Trophoblast cell (in vitro differentiated cells and primary cell): ENCODE measurements around the gene ABLIM2. TPM values are rescaled to one million over a fixed set of nuclear protein-coding genes. Genes with fewer than 3 reads are reported as not detected.

Experiments
- DNase-seq, 2 donors: peaks; one replicate each; pipeline ENCODE4 v3.0.0-alpha.2; 2016
- H2AFZ ChIP-seq: 2 replicates; pipeline ENCODE4 v1.6.1; 2013; ENCODE audit warnings: low read length, moderate library complexity, mild to moderate bottlenecking; ENCODE audit not compliant: insufficient read depth, poor library complexity
- H2AK5ac ChIP-seq: 2 replicates; pipeline ENCODE4 v1.6.1; 2013; ENCODE audit warnings: mild to moderate bottlenecking, low read length
- H2BK120ac ChIP-seq: 2 replicates; pipeline ENCODE4 v1.6.1; 2013; ENCODE audit warnings: low read length, mild to moderate bottlenecking, moderate library complexity; ENCODE audit not compliant: insufficient read depth, poor library complexity
- H2BK12ac ChIP-seq: 2 replicates; pipeline ENCODE4 v1.6.1; 2013; ENCODE audit warnings: mild to moderate bottlenecking, low read length, moderate library complexity
- H2BK5ac ChIP-seq: 2 replicates; pipeline ENCODE4 v1.6.1; 2013; ENCODE audit warnings: low read length, low read depth, moderate library complexity, mild to moderate bottlenecking; ENCODE audit not compliant: poor library complexity
- H3K14ac ChIP-seq: 2 replicates; pipeline ENCODE4 v1.6.1; 2013; ENCODE audit warnings: mild to moderate bottlenecking, low read length
- H3K18ac ChIP-seq: 2 replicates; pipeline ENCODE4 v1.6.1; 2013; ENCODE audit warnings: mild to moderate bottlenecking, low read length
- H3K23ac ChIP-seq: 2 replicates; pipeline ENCODE4 v1.6.1; 2013; ENCODE audit warnings: low read length
- H3K27ac ChIP-seq: 2 replicates; pipeline ENCODE4 v1.5.1; 2013; ENCODE audit warnings: low read depth, mild to moderate bottlenecking, inconsistent platforms, low read length, moderate library complexity
- H3K27me3 ChIP-seq: 2 replicates; pipeline ENCODE4 v1.6.1; 2013; ENCODE audit warnings: inconsistent platforms, mild to moderate bottlenecking, low read length, moderate library complexity; ENCODE audit not compliant: insufficient read depth
- H3K36me3 ChIP-seq, 2 experiments: 1 replicate in 1 of 2; 2 replicates in 1 of 2; pipeline ENCODE4 v1.6.1; 2013; ENCODE audit warnings: low read length in 2 of 2, mild to moderate bottlenecking in 2 of 2, moderate library complexity in 1 of 2; ENCODE audit not compliant: insufficient read depth in 2 of 2, control insufficient read depth in 1 of 2
- H3K4ac ChIP-seq: 2 replicates; pipeline ENCODE4 v1.6.1; 2013; ENCODE audit warnings: low read depth, mild to moderate bottlenecking, low read length, moderate library complexity
- H3K4me1 ChIP-seq, 2 experiments: 1 replicate in 1 of 2; 2 replicates in 1 of 2; pipeline ENCODE4 v1.6.1; 2013; ENCODE audit warnings: low read length in 2 of 2, mild to moderate bottlenecking in 2 of 2, moderate library complexity in 1 of 2; ENCODE audit not compliant: insufficient read depth in 2 of 2, control insufficient read depth in 1 of 2
- H3K4me2 ChIP-seq: 2 replicates; pipeline ENCODE4 v1.6.1; 2013; ENCODE audit warnings: inconsistent platforms, mild to moderate bottlenecking, low read length, moderate library complexity
- H3K4me3 ChIP-seq: 2 replicates; pipeline ENCODE4 v1.5.1; 2013; ENCODE audit warnings: mild to moderate bottlenecking, low read depth, low read length, inconsistent platforms
- H3K79me1 ChIP-seq: one replicate; pipeline ENCODE4 v1.6.1; 2013; ENCODE audit warnings: low read length
- H3K79me2 ChIP-seq: 2 replicates; pipeline ENCODE4 v1.6.1; 2013; ENCODE audit warnings: low read length, mild to moderate bottlenecking; ENCODE audit not compliant: control insufficient read depth, insufficient read depth, poor library complexity
- H3K9ac ChIP-seq: 2 replicates; pipeline ENCODE4 v1.6.1; 2013; ENCODE audit warnings: mild to moderate bottlenecking, low read length
- H3K9me3 ChIP-seq: 2 replicates; pipeline ENCODE4 v1.6.1; 2013; ENCODE audit warnings: low read depth, mild to moderate bottlenecking, control low read depth, inconsistent platforms, low read length; ENCODE audit not compliant: insufficient read depth
- H4K12ac ChIP-seq: 2 replicates; pipeline ENCODE4 v1.6.1; 2013; ENCODE audit warnings: low read depth, mild to moderate bottlenecking, low read length, moderate library complexity
- H4K8ac ChIP-seq: 2 replicates; pipeline ENCODE4 v1.6.1; 2013; ENCODE audit warnings: low read depth, mild to moderate bottlenecking, low read length, moderate library complexity
- H4K91ac ChIP-seq: one replicate; pipeline ENCODE4 v1.6.1; 2013; ENCODE audit warnings: low read depth, mild to moderate bottlenecking, low read length, moderate library complexity
- WGBS: extraction: QIAGEN DNeasy Blood & Tissue Kit; methylation state at CpG from one replicate; pipeline ENCODE4 v1.1.7; 2013; ENCODE audit warnings: missing lambda C conversion rate; ENCODE audit not compliant: insufficient read length, insufficient coverage; ENCODE audit errors: extremely low coverage; 5-methylcytosine and 5-hydroxymethylcytosine counted together
- polyA plus RNA-seq: library from polyadenylated mRNA; stranded (reverse); fragments of 200-250 nt; gene quantifications from 2 replicates; pipeline ENCODE4 v1.2.3, GENCODE V29; 2013

Gene ABLIM2
- 3.0 and 3.2 TPM in 2 replicates for polyA plus RNA-seq

DNA sequence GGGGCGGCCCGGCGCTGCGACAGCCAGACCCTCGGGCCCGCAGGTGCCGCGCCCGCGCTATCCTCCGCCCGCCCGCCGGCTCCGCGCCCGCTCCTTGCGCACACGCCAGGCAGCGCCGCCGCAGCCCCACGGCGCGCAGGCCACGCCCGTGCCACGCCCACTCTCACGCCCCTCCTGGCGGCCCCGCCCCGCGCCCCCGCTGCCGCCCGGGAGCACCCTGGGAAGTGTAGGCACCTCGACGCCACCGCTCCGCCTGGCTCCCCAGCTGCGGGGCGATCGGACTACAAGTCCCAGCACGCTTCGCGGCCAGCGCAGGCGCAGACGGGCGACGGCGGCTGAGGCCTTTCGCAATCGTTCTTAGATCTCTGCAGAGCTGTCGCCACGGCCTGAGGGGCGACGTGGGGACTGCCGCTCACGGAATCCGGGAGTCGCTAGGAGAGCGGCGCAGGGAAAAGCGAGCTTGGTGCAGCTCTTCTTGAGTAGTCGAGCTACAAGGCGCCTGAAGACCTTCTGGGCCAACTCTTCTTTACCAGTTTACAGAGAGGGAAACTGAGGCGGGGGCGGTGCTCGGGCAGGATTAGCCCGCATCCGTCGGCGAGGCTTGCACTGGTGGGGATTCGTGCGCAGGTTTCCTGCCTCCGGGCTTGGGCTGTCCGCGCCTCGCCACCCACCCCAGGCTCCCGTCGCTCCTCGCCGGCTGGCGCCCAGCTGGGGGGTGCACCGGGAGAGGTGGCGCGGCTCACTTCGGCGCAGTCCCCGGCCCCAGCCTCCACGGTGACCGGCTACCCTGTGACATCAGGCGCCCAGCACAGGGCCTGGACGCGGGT, at the start of gene ABLIM2:
Gene ABLIM2, minus strand, starts transcription at position 104 of the 827 bp plus-strand sequence. CDS start 124 bp downstream, outside the sequence.
- Histone ChIP-seq H3K23ac (no peak within 1 kb of the TSS), H2AK5ac (no peak within 1 kb of the TSS), H3K18ac (peak within 1 kb of the TSS; percentile 51), H4K8ac (peak within 1 kb of the TSS; percentile 86), H2BK120ac (no peak within 1 kb of the TSS), H3K79me2 (peaks cover 1% of the 10 kb centered on the region), H2AFZ (peak within 1 kb of the TSS; percentile 90), H3K4me3 (peak within 1 kb of the TSS; percentile 76), H4K91ac (peak within 1 kb of the TSS; percentile 40), H3K27ac (no peak within 1 kb of the TSS), H3K36me3 (no peaks in the 10 kb centered on the region), H3K79me1 (peaks cover 6% of the 10 kb centered on the region), H3K4me2 (peak within 1 kb of the TSS; percentile 100), H4K12ac (peak within 1 kb of the TSS; percentile 36), H2BK12ac (no peak within 1 kb of the TSS), H2BK5ac (no peak within 1 kb of the TSS), H3K9ac (peak within 1 kb of the TSS; percentile 54), H3K27me3 (peaks cover 21% of the 10 kb centered on the region), H3K4ac (no peak within 1 kb of the TSS), H3K9me3 (peaks cover 1% of the 10 kb centered on the region), H3K4me1 (peaks cover 7 to 12% of the 10 kb centered on the region in 2 experiments), H3K14ac (peak within 1 kb of the TSS; percentile 40)
- no CpG with 5 or more reads among the region's 96 CpGs for WGBS
- peak; percentile 98 to 99 for DNase-seq

DNA sequence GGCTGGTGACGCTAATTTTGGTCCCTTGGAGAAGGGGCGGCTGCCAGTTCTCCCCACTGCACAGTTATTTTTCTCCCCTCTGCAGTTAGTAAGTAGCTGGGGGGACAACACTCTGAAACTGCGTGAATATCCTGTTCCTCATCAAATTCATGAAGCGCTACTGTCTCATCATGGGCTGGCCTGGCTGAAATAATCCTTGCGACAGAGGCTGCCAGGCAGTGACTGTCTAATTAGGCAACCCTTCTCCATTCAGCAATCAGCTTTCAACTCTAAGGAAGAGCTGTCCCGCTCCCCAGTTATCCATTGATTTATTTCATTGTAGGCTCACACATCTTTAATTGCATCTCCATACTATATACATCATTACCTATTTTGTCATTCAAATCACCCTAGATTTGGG, 48.7 kb upstream of the ABLIM2 start:
- DNase-seq: no peak
- Histone ChIP-seq H4K8ac (no peak overlapping the region), H3K27me3 (no peaks in the 10 kb centered on the region), H3K4me3 (no peak overlapping the region), H4K12ac (no peak overlapping the region), H2AFZ (no peak overlapping the region), H2BK120ac (no peak overlapping the region), H3K23ac (no peak overlapping the region), H2BK5ac (no peak overlapping the region), H3K4me1 (peaks cover 7 to 13% of the 10 kb centered on the region in 2 experiments), H3K14ac (no peak overlapping the region), H3K9me3 (peaks cover 4% of the 10 kb centered on the region), H3K79me2 (no peaks in the 10 kb centered on the region), H3K36me3 (peaks cover 2 to 14% of the 10 kb centered on the region in 2 experiments), H3K27ac (no peak overlapping the region), H2AK5ac (no peak overlapping the region), H3K4me2 (no peak overlapping the region), H4K91ac (no peak overlapping the region), H3K4ac (no peak overlapping the region), H2BK12ac (no peak overlapping the region), H3K9ac (no peak overlapping the region), H3K18ac (no peak overlapping the region), H3K79me1 (no peaks in the 10 kb centered on the region)
- no CpG with 5 or more reads among the region's 6 CpGs for WGBS

DNA sequence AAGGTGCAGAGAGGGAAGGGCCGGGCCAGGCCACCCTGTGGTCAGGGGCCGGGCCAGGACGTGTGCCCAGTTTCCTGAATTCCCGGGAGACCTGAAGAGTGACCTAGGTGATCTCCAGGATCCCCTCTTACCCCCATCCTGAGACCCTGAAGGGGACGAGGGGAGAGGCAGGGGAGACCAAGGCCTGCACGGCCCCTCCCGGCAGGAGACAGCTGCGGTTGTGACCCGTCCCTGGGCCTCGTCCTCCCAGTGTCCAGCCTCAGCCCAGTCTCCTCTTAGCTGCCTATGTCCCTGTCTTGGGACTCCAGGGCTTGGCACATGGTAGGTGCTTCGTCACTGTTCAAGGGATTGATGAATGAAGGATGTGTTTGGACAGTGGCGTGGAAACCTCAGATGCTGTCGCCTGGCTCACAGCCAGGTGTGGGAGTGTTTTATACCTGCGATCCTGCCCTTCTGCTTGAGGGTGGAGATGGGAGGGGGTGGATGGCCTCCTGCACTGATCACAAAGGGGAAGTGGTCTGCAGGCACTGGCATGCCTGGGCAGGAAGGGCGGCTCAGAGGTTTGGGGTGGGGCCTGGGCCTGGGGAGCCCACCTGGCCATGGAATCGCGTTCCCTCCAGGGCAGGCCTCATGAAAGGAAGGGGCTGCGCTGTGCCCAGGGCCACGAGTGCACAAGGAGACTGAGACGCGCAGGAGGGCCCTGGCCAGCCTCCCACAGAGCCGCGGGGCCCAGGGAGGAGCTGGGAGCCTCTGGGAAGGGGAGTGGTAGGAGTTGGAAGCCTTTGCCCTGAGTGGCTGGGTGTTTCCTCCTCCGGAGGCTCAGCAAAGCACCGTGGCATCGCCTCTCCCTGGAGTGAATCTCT, 47.4 kb upstream of the ABLIM2 start:
- no CpG with 5 or more reads among the region's 26 CpGs for WGBS

DNA sequence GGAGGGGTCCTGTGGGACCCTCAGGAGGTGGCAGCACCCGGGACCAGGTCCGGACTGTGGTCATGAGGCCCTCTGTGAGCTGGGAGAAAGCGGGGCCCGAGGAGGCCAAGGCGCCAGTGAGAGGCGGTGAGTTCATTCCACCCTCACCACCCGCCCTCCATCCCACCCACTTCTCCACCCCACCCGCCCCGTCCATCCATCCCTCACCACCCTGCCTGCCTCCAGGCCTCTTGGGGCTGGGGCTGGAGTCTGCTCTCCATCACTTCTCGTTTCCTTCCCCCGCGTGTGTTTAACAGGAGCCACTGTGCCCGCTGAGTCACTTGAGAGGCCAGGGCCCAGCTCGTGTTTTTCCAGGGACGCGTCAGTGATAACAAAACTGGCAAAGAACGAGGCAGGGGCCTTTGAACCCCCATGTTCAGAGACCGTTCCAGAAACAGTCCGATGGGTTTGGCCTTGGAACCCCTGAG, 46.7 kb upstream of the ABLIM2 start:
- H3K18ac ChIP-seq: no peak overlapping the region
- H3K9me3 ChIP-seq: peaks cover 4% of the 10 kb centered on the region
- no peak overlapping the region for H3K4me2 ChIP-seq
- no peak overlapping the region for H3K9ac ChIP-seq
- peak overlapping the region; percentile 28 for H2AK5ac ChIP-seq
- H3K4me1 ChIP-seq: peaks cover 20 to 25% of the 10 kb centered on the region in 2 experiments
- H2BK5ac ChIP-seq: no peak overlapping the region
- WGBS: no CpG with 5 or more reads among the region's 19 CpGs
- H3K27ac ChIP-seq: no peak overlapping the region
- H3K23ac ChIP-seq: no peak overlapping the region
- H3K36me3 ChIP-seq: peaks cover 2 to 12% of the 10 kb centered on the region in 2 experiments
- no peak overlapping the region for H2BK120ac ChIP-seq
- DNase-seq: no peak
- no peak overlapping the region for H4K8ac ChIP-seq
- H4K12ac ChIP-seq: no peak overlapping the region
- H3K4me3 ChIP-seq: no peak overlapping the region
- H3K79me1 ChIP-seq: peaks cover 8% of the 10 kb centered on the region
- no peak overlapping the region for H3K4ac ChIP-seq
- no peak overlapping the region for H2BK12ac ChIP-seq
- no peak overlapping the region for H2AFZ ChIP-seq
- H4K91ac ChIP-seq: peak overlapping the region; percentile 23
- H3K27me3 ChIP-seq: no peaks in the 10 kb centered on the region
- H3K79me2 ChIP-seq: peaks cover 2% of the 10 kb centered on the region
- no peak overlapping the region for H3K14ac ChIP-seq

More for the DNA sequence above, 47.4 kb upstream of the ABLIM2 start:
- H3K79me1 ChIP-seq: peaks cover 2% of the 10 kb centered on the region
- no peaks in the 10 kb centered on the region for H3K27me3 ChIP-seq
- H2BK12ac ChIP-seq: peak overlapping the region; percentile 42
- H3K9ac ChIP-seq: no peak overlapping the region
- no peak overlapping the region for H2BK120ac ChIP-seq
- H2AFZ ChIP-seq: no peak overlapping the region
- H3K23ac ChIP-seq: no peak overlapping the region
- H2AK5ac ChIP-seq: peak overlapping the region; percentile 28
- no peak overlapping the region for H4K12ac ChIP-seq
- H2BK5ac ChIP-seq: no peak overlapping the region
- peak overlapping the region; percentile 23 for H4K91ac ChIP-seq
- H3K18ac ChIP-seq: no peak overlapping the region
- no peaks in the 10 kb centered on the region for H3K79me2 ChIP-seq
- H3K36me3 ChIP-seq: peaks cover 2 to 12% of the 10 kb centered on the region in 2 experiments
- no peak for DNase-seq
- no peak overlapping the region for H4K8ac ChIP-seq
- no peak overlapping the region for H3K4ac ChIP-seq
- H3K4me2 ChIP-seq: no peak overlapping the region
- no peak overlapping the region for H3K27ac ChIP-seq
- peaks cover 13 to 18% of the 10 kb centered on the region in 2 experiments for H3K4me1 ChIP-seq
- H3K9me3 ChIP-seq: peaks cover 4% of the 10 kb centered on the region
- H3K4me3 ChIP-seq: peak overlapping the region; percentile 12
- no peak overlapping the region for H3K14ac ChIP-seq
